Endothelial cell of umbilical vein (primary cell): ENCODE results near the gene PROC. TPM values are rescaled to one million over a fixed set of nuclear protein-coding genes. Genes with fewer than 3 reads are reported as not detected.

Experiments
- BruUV-seq: library from RNA; stranded (reverse); fragments of 400-500 nt; replicated peaks from 2 replicates; lab custom pipeline; 2021; lab: Mats Ljungman, UMichigan
- CTCF ChIA-PET: fragments of 300-600, 350-600 bp; sonication (Branson Sonifier 250); formaldehyde crosslinking; loops from one replicate; lab custom pipeline; 2021; ENCODE audit warnings: antibody characterized with exemption, inconsistent platforms; lab: Charles Lee
- POLR2A ChIA-PET: fragments of 300-600, 350-600 bp; sonication (Branson Sonifier 250); formaldehyde crosslinking; loops from one replicate; lab custom pipeline; 2021; ENCODE audit warnings: antibody characterized with exemption, inconsistent platforms; lab: Charles Lee
- DNase-seq: peaks from one replicate; pipeline ENCODE4 v3.0.0-alpha.2; 2011; ENCODE audit warnings: low read depth, low spot score
- FAIRE-seq: peaks from 2 replicates; lab custom pipeline; 2011; peaks lifted over from hg19 to GRCh38; lab: Jason Lieb, UNC
- H2AFZ ChIP-seq: 2 replicates; pipeline ENCODE4 v1.6.0; 2012; ENCODE audit warnings: low read depth, low read length, control low read depth, inconsistent platforms
- H3K27ac ChIP-seq: 2 replicates; pipeline ENCODE4 v1.5.1; 2011; ENCODE audit warnings: low read depth, mild to moderate bottlenecking, control low read depth, low read length, moderate library complexity; ENCODE audit not compliant: insufficient read depth
- H3K27me3 ChIP-seq, 2 experiments: 2 replicates each; pipeline versions ENCODE4 v1.6.0 to v1.6.1; 2011; ENCODE audit warnings: low read length in 2 of 2, mixed read lengths in 1 of 2; ENCODE audit not compliant: control insufficient read depth in 2 of 2, insufficient read depth in 2 of 2
- H3K36me3 ChIP-seq, 2 experiments: 2 replicates in 1 of 2; 3 replicates in 1 of 2; pipeline ENCODE4 v1.5.1; 2011; ENCODE audit warnings: low read length in 2 of 2, mild to moderate bottlenecking in 1 of 2, moderate library complexity in 1 of 2; ENCODE audit not compliant: control insufficient read depth in 2 of 2, insufficient read depth in 2 of 2; ENCODE audit errors: extremely low read depth in 1 of 2
- H3K4me1 ChIP-seq: 3 replicates; pipeline ENCODE4 v1.5.1; 2011; ENCODE audit warnings: mild to moderate bottlenecking, low read length; ENCODE audit not compliant: control insufficient read depth, insufficient read depth; ENCODE audit errors: extremely low read depth
- H3K4me2 ChIP-seq: 2 replicates; pipeline ENCODE4 v1.6.1; 2011; ENCODE audit warnings: low read length, control low read depth, mixed read lengths; ENCODE audit not compliant: insufficient read depth
- H3K4me3 ChIP-seq, 3 experiments: fragments of 200-600 bp in 1 of 3; sonication (generic), shearing (Covaris generic) in 1 of 3; replicated peaks in 1 of 3; 2 replicates each; pipeline ENCODE4 v1.5.1; 2011 to 2016; ENCODE audit warnings: control low read depth in 3 of 3, low read length in 3 of 3, mild to moderate bottlenecking in 2 of 3, inconsistent platforms in 1 of 3, low read depth in 1 of 3, moderate library complexity in 1 of 3; ENCODE audit not compliant: insufficient read depth in 1 of 3
- H3K79me2 ChIP-seq: 2 replicates; pipeline ENCODE4 v1.6.0; 2012; ENCODE audit warnings: low read length, inconsistent platforms; ENCODE audit not compliant: control insufficient read depth, insufficient read depth
- H3K9ac ChIP-seq: replicated peaks from 2 replicates; pipeline ENCODE3; 2011; ENCODE audit warnings: low read length, control low read depth; ENCODE audit not compliant: insufficient read depth; ENCODE audit errors: extremely low read depth
- H3K9me1 ChIP-seq: replicated peaks from 3 replicates; pipeline ENCODE4 v1.6.0; 2011; ENCODE audit warnings: mild to moderate bottlenecking, low read length; ENCODE audit not compliant: control insufficient read depth, insufficient read depth; ENCODE audit errors: extremely low read depth
- H3K9me3 ChIP-seq: replicated peaks from 2 replicates; pipeline ENCODE4 v1.5.1; 2012; ENCODE audit warnings: low read length, inconsistent platforms; ENCODE audit not compliant: control insufficient read depth, insufficient read depth
- H4K20me1 ChIP-seq: replicated peaks from 2 replicates; pipeline ENCODE3; 2011; ENCODE audit warnings: mild to moderate bottlenecking, low read length; ENCODE audit not compliant: control insufficient read depth, insufficient read depth; ENCODE audit errors: extremely low read depth
- EZH2 ChIP-seq: IDR thresholded peaks from 2 replicates; pipeline ENCODE4 v1.6.1; 2012; ENCODE audit warnings: borderline replicate concordance, low read depth, mild to moderate bottlenecking, moderate library complexity, low read length, inconsistent platforms; ENCODE audit not compliant: severe bottlenecking
- FOS ChIP-seq: IDR thresholded peaks from 2 replicates; pipeline ENCODE4 v1.6.1; 2011; ENCODE audit warnings: mild to moderate bottlenecking, low read length, moderate library complexity, borderline replicate concordance; ENCODE audit not compliant: insufficient read depth
- GATA2 ChIP-seq: IDR thresholded peaks from 2 replicates; pipeline ENCODE4 v1.7.0; 2011; ENCODE audit warnings: low read depth, mild to moderate bottlenecking, moderate library complexity, mixed read lengths, low read length; ENCODE audit not compliant: insufficient read length, insufficient read depth
- JUN ChIP-seq: IDR thresholded peaks from 2 replicates; pipeline ENCODE4 v1.6.1; 2011; ENCODE audit warnings: borderline replicate concordance, low read depth; ENCODE audit not compliant: insufficient read length, insufficient read depth
- MYC ChIP-seq: IDR thresholded peaks from one replicate; pipeline ENCODE4 v1.6.1; 2011; ENCODE audit warnings: mild to moderate bottlenecking, low read depth, low read length
- POLR2A ChIP-seq: IDR thresholded peaks from 2 replicates; pipeline ENCODE4 v1.6.1; 2012; ENCODE audit warnings: low read depth, mild to moderate bottlenecking, control low read depth, low read length
- POLR2AphosphoS5 ChIP-seq: IDR thresholded peaks from 2 replicates; pipeline ENCODE4 v1.6.1; 2012; ENCODE audit warnings: low read depth, mild to moderate bottlenecking, control low read depth, low read length, moderate library complexity; ENCODE audit not compliant: insufficient read depth
- dilution Hi-C: fragments of 300-500 bp; cut with MboI; formaldehyde crosslinking; loops from one replicate; pipeline ENCODE4 v1.15.0; 2019; ENCODE audit warnings: low sequenced_read_pairs; ENCODE audit not compliant: extremely low pct_ligation_motif_present
- intact Hi-C: fragments of 100-400 bp; cut with micrococcal nuclease; formaldehyde crosslinking; loops from one replicate; pipeline ENCODE4 v1.10.0; 2022
- polyA plus RNA-seq, 4 experiments: library from polyadenylated mRNA; depleted of rRNA in 3 of 4; stranded (reverse) in 3 of 4; unstranded in 1 of 4; fragments of >200 nt; gene quantifications; 2 replicates each; pipeline versions ENCODE4 v1.2.1 to v1.2.3, GENCODE V29; 2011 to 2012; ENCODE audit warnings: missing spikeins in 1 of 4
- total RNA-seq: library from RNA; stranded (reverse); gene quantifications from 2 replicates; pipeline ENCODE4 v1.2.3, GENCODE V29; 2021
- TF ChIP-seq, protein P1 (sequence below), 2 donors: IDR thresholded peaks; 1 replicate in 1 of 2; 2 replicates in 1 of 2; pipeline ENCODE4 v1.5.1; 2011; ENCODE audit warnings: low read length in 2 of 2, mild to moderate bottlenecking in 2 of 2, moderate library complexity in 2 of 2, control low read depth in 1 of 2, inconsistent platforms in 1 of 2, low read depth in 1 of 2; ENCODE audit not compliant: insufficient read depth in 1 of 2; ENCODE audit errors: extremely low read depth in 1 of 2
- TF ChIP-seq, protein P2 (sequence below): IDR thresholded peaks from 2 replicates; pipeline ENCODE4 v1.6.1; 2011; ENCODE audit not compliant: insufficient read depth, insufficient read length

PROC gene
- total and polyA plus RNA-seq, 2 donors (not counting 3 experiments of a cell fraction or from before 2014, with no cell fraction given), result not detected

DNA sequence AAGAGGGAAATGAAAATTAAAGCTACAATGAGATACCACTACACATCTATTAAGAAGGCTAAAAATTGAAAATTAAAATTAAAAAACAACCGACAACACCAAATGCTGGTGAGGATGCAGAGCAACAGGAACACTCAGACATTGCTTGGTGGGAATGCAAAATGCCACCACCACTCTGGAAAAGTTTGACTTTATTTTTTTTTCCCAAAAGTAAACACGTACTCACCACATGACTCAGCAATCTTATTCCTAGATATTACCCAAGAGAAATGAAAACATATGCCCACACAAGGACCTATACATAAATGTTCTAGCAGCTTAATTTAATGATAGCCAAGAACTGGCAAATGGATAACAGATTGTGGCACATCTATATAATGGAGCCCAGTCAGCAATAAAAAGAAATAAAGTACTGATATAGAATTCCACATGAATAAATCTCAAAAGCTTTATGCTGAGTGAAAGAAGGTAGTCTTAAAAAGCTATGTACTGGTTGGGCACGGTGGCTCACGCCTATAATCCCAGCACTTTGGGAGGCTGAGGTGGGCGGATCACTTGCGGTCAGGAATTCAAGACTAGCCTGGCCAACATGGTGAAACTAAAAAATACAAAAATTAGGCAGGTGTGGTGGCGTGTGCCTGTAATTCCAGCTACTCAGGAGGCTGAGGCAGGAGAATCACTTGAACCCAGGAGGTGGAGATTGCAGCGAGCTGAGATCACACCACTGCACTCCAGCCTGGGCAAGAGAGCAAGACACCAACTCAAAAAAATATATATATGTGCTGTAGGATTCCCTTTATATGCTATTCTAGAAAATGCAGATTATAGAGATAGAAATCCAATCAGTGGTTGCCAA is 4.2 kb upstream of the PROC start:
- no peaks in the 10 kb centered on the region for H4K20me1 ChIP-seq
- ChIA-PET CTCF (interaction anchor here (0.7 to 4.6 kb wide), 11 partner anchors 9 to 90 kb away, joined by 3 to 15 read pairs (median 6); no protein-coding TSS in a partner anchor), POLR2A (no interaction called here)
- dilution Hi-C loops (no loop called here), intact Hi-C loops (no loop called here)
- no peaks in the 10 kb centered on the region for H3K79me2 ChIP-seq
- peaks cover 0 to 2% of the 10 kb centered on the region in 2 experiments for H3K27me3 ChIP-seq
- H3K27ac ChIP-seq, result peak overlapping the region; percentile 4
- peak; percentile 74 for DNase-seq
- no peaks in the 10 kb centered on the region for H3K36me3 ChIP-seq
- peak; percentile 67 for FAIRE-seq
- no peak overlapping the region for H3K9ac ChIP-seq
- BruUV-seq, result no TSS peak
- no peak overlapping the region for H3K4me3 ChIP-seq
- peaks cover 39% of the 10 kb centered on the region for H3K4me1 ChIP-seq
- H3K4me2 ChIP-seq, result peak overlapping the region; percentile 18
- no peak overlapping the region for H2AFZ ChIP-seq
- no peak for TF ChIP-seq EZH2
- peak; percentile 61 for TF ChIP-seq FOS
- no peak for TF ChIP-seq POLR2A
- H3K9me1 ChIP-seq, result no peaks in the 10 kb centered on the region
- H3K9me3 ChIP-seq, result no peaks in the 10 kb centered on the region

DNA sequence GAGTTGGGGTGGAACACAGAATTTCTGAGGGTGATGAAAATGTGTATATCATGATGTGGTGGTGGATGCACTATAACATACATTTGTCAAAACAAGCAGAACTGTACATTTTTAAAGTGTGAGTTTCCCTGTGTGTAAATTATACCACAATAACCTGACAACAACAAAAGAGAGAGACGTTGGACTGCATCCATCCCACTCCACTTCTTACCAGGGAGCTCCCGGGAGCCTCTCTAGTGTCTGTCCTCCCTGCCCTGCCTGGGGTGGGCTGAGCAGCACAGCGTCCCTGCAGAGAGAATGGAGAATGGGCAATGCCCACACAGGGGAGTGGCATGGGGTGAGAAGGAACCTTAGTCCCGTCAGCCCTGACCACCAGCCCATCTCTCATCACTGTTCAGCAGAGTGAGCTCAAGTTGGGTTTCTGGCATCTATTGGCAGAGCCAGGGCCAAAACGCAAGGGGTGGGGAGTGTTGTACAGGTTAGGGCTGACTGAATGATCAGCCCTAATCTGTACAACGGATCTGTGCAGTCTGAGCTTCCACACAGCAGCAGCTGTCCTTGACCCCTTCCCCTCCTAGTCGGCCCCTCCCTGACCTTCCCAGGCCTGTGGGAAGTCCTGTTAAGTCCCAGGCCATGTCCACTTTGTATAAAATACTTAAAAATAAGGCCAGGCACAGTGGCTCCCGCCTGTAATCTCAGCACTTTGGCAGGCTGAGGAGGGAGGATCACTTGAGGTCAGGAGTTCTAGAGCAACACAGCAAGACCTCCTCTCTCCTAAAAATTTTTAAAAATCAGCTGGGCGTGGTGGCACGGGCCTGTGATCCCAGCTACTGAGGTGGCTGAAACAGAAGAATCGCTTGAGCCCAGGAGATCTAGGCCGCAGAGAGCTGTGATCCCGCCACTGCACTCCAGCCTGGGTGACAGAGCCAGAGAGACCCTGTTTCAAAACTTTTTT is 3.3 kb upstream of the PROC start:
- TF ChIP-seq MYC (no peak), POLR2A (no peak), FOS (no peak), EZH2 (no peak), POLR2AphosphoS5 (no peak), JUN (no peak), GATA2 (no peak)
- TF ChIP-seq, protein P1, sequence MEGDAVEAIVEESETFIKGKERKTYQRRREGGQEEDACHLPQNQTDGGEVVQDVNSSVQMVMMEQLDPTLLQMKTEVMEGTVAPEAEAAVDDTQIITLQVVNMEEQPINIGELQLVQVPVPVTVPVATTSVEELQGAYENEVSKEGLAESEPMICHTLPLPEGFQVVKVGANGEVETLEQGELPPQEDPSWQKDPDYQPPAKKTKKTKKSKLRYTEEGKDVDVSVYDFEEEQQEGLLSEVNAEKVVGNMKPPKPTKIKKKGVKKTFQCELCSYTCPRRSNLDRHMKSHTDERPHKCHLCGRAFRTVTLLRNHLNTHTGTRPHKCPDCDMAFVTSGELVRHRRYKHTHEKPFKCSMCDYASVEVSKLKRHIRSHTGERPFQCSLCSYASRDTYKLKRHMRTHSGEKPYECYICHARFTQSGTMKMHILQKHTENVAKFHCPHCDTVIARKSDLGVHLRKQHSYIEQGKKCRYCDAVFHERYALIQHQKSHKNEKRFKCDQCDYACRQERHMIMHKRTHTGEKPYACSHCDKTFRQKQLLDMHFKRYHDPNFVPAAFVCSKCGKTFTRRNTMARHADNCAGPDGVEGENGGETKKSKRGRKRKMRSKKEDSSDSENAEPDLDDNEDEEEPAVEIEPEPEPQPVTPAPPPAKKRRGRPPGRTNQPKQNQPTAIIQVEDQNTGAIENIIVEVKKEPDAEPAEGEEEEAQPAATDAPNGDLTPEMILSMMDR (IDR thresholded peaks at IDR 0.05; ENCODE audit: extremely low read depth in 1 of 2, insufficient read depth in 1 of 2, low read depth in 1 of 2, low read length in 2 of 2), result no peak
- TF ChIP-seq, protein P2, sequence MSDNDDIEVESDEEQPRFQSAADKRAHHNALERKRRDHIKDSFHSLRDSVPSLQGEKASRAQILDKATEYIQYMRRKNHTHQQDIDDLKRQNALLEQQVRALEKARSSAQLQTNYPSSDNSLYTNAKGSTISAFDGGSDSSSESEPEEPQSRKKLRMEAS, result no peak
- H3K4me1 ChIP-seq, result peaks cover 39% of the 10 kb centered on the region
- intact Hi-C loops (loop anchor here (5.0 kb wide), 1 partner anchor 78 kb away; no protein-coding TSS in a partner anchor), dilution Hi-C loops (no loop called here)
- H4K20me1 ChIP-seq, result no peaks in the 10 kb centered on the region
- no peaks in the 10 kb centered on the region for H3K9me3 ChIP-seq
- no peak overlapping the region for H3K4me2 ChIP-seq
- BruUV-seq, result no TSS peak
- H3K27me3 ChIP-seq, result peaks cover 0 to 2% of the 10 kb centered on the region in 2 experiments
- H3K4me3 ChIP-seq, result no peak overlapping the region
- H3K9ac ChIP-seq, result no peak overlapping the region
- H3K27ac ChIP-seq, result no peak overlapping the region
- ChIA-PET POLR2A (no interaction called here), CTCF (interaction anchor here (0.5 to 4.6 kb wide), 19 partner anchors 10 to 90 kb away, joined by 3 to 15 read pairs (median 4); no protein-coding TSS in a partner anchor)
- no peak for DNase-seq
- H2AFZ ChIP-seq, result no peak overlapping the region
- no peaks in the 10 kb centered on the region for H3K79me2 ChIP-seq
- H3K36me3 ChIP-seq, result no peaks in the 10 kb centered on the region
- no peak for FAIRE-seq
- H3K9me1 ChIP-seq, result no peaks in the 10 kb centered on the region
